ENCODE data around the gene LRCH1.

DNA sequence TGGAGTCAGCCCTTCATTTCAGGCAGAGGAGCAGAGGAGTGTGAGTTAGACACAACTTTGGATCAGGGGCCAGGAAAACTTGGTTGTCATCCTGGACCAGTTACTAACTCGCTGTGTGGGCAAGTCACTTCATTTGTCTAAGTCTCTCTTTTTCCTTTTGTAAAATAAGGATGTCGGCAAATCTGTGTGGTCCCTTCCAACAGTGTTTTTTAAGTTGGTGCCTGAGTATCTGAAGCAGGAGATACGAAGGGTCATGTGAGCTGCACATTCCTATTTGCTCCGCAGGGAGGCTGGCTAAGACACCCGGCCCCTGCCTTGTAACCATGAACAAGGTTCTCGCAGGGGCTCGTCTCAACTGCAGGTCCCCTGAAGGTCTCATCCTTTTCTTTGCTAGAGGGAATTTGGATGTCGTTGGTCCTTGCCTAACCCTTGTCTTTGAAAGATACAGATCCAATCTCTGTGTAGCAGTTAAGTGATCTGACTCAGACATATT is 64.3 kb downstream of the LRCH1 start:
- no peak for TF ChIP-seq EP300 (IDR thresholded peaks at IDR 0.05; ENCODE audit: borderline replicate concordance)
- no peak for TF ChIP-seq EGR1 (IDR thresholded peaks at IDR 0.05)
- TF ChIP-seq, protein P1, sequence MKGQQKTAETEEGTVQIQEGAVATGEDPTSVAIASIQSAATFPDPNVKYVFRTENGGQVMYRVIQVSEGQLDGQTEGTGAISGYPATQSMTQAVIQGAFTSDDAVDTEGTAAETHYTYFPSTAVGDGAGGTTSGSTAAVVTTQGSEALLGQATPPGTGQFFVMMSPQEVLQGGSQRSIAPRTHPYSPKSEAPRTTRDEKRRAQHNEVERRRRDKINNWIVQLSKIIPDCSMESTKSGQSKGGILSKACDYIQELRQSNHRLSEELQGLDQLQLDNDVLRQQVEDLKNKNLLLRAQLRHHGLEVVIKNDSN (IDR thresholded peaks at IDR 0.05), result no peak
- no peak for TF ChIP-seq RAD21 (IDR thresholded peaks at IDR 0.05; ENCODE audit: low read depth)
